ENCODE results near the gene TRIM66. TPM values are rescaled to one million over a fixed set of nuclear protein-coding genes. Genes with fewer than 3 reads are reported as not detected.

TRIM66 gene
- total and polyA plus RNA-seq, 3 donors from 2014 or later, result 37.4 to 49.6 (median 49.2) TPM

DNA sequence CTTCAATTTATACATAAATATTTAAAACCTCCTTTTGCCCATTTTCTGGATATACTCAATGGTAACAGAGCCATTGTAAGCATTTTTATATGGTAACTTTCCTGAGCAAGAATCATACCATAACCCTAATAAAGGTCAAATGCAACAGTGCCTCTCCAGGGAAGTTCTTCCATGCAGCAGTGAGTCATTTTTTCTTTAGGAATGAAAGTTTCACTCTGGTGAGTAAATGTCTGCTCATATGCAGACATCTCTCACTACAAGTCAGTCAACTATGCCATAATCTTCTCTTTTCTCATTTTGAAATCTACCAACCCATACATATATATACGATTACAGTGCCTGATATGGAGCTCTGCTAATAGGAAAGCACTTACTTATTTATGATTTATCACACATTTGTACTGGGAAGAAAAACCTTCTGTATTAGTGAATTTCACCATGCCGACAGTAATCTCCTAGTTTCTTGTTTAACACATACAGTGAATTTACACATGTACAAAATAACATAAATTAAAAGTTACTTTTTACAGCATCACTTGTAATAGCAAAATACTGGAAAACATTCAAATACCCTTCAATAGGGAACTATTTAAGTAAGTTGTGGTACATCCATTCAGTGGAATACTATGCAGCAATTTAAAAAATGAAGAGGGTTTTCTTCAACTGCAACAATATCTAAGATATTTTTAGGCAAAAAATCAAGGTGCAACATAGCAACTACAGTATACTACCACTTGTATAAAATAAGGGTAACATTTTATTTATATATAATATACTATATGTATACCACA is 104.5 kb downstream of the TRIM66 start:
- TF ChIP-seq POLR2A (IDR thresholded peaks at IDR 0.05), result no peak
- TF ChIP-seq, protein P1, sequence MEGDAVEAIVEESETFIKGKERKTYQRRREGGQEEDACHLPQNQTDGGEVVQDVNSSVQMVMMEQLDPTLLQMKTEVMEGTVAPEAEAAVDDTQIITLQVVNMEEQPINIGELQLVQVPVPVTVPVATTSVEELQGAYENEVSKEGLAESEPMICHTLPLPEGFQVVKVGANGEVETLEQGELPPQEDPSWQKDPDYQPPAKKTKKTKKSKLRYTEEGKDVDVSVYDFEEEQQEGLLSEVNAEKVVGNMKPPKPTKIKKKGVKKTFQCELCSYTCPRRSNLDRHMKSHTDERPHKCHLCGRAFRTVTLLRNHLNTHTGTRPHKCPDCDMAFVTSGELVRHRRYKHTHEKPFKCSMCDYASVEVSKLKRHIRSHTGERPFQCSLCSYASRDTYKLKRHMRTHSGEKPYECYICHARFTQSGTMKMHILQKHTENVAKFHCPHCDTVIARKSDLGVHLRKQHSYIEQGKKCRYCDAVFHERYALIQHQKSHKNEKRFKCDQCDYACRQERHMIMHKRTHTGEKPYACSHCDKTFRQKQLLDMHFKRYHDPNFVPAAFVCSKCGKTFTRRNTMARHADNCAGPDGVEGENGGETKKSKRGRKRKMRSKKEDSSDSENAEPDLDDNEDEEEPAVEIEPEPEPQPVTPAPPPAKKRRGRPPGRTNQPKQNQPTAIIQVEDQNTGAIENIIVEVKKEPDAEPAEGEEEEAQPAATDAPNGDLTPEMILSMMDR (IDR thresholded peaks at IDR 0.05), result no peak
- Histone ChIP-seq H3K4me3 (no peak overlapping the region), H3K27ac (no peak overlapping the region), H3K36me3 (ENCODE audit: low read depth, missing control alignments) (no peaks in the 10 kb centered on the region), H3K4me1 (no peaks in the 10 kb centered on the region), H3K9me3 (no peaks in the 10 kb centered on the region), H3K27me3 (no peaks in the 10 kb centered on the region)
- WGBS, 2 donors, result 97 to 100% methylated on average over 2 of the region's 2 CpGs
- intact Hi-C loops (cut with DNase I; ENCODE audit: low total_unique reads), result no loop called here
- no peak for DNase-seq

DNA sequence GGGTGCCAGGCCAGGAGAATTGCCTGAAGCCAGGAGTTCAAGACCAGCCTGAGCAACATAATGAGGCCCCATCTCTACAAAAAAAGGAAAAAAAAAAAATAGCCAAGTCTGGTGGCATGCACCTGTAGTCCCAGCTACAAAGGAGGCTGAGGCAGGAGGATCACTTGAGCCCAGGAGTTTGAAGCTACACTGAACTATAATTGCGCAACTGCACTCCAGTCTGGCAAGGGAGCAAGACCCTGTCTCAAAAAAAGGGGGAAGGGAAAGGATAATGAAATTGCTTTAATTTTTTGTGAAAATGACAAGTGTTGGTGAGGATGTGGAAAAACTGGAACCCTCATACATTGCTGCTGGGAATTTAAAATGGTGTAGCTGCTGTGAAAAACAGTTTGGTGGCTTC is 107.7 kb downstream of the TRIM66 start:
- TF ChIP-seq, protein P1 (IDR thresholded peaks at IDR 0.05), result no peak
- TF ChIP-seq POLR2A (IDR thresholded peaks at IDR 0.05), result no peak
- Histone ChIP-seq H3K4me1 (no peaks in the 10 kb centered on the region), H3K27ac (no peak overlapping the region), H3K9me3 (no peaks in the 10 kb centered on the region), H3K27me3 (no peaks in the 10 kb centered on the region), H3K4me3 (no peak overlapping the region), H3K36me3 (ENCODE audit: low read depth, missing control alignments) (no peaks in the 10 kb centered on the region)
- WGBS, 2 donors, result 93 to 94% methylated on average over 1 of the region's 1 CpG
- DNase-seq, result no peak
- intact Hi-C loops (cut with DNase I; ENCODE audit: low total_unique reads), result no loop called here

DNA sequence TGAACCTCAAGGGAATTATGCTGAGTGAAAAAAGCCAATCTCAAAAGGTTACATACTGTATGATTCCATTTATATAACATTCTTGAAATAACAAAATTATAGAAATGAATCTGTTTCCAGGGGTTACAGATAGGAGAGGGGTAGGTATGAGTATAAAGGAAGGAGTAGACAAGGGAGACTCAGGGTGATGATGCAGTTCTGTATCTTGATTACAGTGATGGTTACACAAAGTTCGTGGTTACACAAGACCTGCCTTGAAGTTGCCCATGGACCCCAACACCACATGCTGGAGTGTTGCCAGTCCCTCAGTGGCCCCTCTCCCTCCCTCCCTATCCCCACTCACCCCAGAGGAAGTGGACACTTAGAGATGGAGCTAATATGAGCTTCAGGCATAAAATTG is 108.7 kb downstream of the TRIM66 start:
- Histone ChIP-seq H3K9me3 (no peaks in the 10 kb centered on the region), H3K27ac (no peak overlapping the region), H3K36me3 (ENCODE audit: low read depth, missing control alignments) (no peaks in the 10 kb centered on the region), H3K27me3 (no peaks in the 10 kb centered on the region), H3K4me3 (no peak overlapping the region), H3K4me1 (no peaks in the 10 kb centered on the region)
- no peak for TF ChIP-seq POLR2A (IDR thresholded peaks at IDR 0.05)
- TF ChIP-seq, protein P1 (IDR thresholded peaks at IDR 0.05), result no peak
- WGBS, 2 donors, result 82 to 100% methylated on average over 1 of the region's 1 CpG
- intact Hi-C loops (cut with DNase I; ENCODE audit: low total_unique reads), result no loop called here
- DNase-seq, result no peak

DNA sequence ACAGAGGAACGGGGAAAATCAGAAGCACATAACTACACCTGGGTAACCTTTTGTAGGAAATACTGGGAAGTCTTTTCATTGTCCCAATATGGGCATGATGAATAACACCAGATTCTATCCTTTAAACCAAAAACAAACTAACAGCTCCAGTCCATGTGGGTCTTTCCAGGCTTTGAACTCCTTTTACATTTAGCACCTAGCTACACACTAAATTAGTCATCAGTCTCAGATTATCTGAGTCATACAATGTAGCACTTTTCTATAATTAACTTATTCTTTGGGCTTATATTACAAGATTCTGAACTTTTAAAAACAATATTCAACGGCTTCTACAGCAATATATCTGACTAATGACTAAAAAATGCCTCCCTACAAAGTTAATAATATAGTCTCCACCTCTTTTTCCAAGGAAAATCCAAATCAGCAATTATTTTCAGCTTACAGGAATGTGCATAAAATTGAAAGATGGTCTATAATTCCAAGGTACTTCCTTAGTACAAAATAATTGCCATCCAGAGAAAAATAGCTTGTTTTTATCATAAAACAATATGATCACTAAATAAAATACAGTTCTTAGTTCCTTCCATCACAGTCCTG is 114.8 kb downstream of the TRIM66 start:
- intact Hi-C loops (cut with DNase I; ENCODE audit: low total_unique reads), result loop anchor here (10.0 kb wide), 1 partner anchor 183 kb away; no protein-coding TSS in a partner anchor
- WGBS, 2 donors, result 78 to 84% methylated on average over 2 of the region's 2 CpGs

More for the DNA sequence above, 114.8 kb downstream of the TRIM66 start:
- no peaks in the 10 kb centered on the region for H3K27me3 ChIP-seq
- no peak overlapping the region for H3K27ac ChIP-seq
- H3K36me3 ChIP-seq (ENCODE audit: low read depth, missing control alignments), result no peaks in the 10 kb centered on the region
- DNase-seq, result no peak
- no peaks in the 10 kb centered on the region for H3K9me3 ChIP-seq
- TF ChIP-seq POLR2A (IDR thresholded peaks at IDR 0.05), result no peak
- TF ChIP-seq, protein P1 (IDR thresholded peaks at IDR 0.05), result no peak
- no peak overlapping the region for H3K4me3 ChIP-seq
- no peaks in the 10 kb centered on the region for H3K4me1 ChIP-seq
